Cerebellar nuclear complex (tissue), 1 donor: Measurements from ENCODE around the gene SCAANT1.

Experiments used
- DNase-seq, 2 experiments: peaks; one replicate each; lab custom pipeline; 2025; lab: John Stamatoyannopoulos, UW

SCAANT1 gene

DNA sequence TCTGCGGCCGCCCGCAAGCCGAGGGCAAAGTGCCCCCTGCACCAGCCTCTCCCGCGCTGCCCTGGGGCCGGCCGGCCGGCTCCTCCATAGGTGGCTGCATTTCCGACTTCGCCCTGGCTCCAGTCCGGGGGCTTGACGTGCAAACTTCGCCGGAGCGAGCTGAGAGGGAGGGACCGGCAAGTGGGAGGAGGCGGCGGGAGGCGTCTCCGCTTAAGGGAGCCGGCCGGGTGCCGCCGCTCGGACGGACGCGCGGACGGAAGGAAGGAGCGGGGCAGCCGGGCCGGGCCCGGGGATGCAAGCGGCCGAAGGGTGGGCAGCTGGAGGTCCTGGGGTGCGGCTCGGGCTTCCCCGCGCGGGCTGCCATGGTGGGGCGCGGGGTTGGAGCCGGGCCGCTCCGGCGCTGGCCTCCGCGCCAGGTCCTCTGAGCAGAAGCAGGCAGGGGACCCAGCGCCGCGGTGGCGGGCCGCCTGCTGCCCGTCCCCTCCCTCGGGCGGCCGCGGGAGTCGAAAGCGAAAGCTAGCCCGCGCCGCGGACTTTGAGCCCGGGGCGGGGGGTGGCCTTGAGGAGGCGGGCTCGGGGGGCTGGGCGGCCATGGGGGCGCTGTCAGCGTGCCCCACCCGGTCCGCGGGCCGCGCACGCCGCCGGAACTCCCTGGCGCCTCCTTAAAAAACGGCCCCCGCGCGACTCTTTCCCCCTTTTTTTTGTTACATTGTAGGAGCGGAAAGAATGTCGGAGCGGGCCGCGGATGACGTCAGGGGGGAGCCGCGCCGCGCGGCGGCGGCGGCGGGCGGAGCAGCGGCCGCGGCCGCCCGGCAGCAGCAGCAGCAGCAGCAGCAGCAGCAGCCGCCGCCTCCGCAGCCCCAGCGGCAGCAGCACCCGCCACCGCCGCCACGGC lies at the start of gene SCAANT1:
SCAANT1 (minus strand) TSS at position 511 of the 895 bp plus-strand sequence.
- DNase-seq: peak; percentile 25 to 27

DNA sequence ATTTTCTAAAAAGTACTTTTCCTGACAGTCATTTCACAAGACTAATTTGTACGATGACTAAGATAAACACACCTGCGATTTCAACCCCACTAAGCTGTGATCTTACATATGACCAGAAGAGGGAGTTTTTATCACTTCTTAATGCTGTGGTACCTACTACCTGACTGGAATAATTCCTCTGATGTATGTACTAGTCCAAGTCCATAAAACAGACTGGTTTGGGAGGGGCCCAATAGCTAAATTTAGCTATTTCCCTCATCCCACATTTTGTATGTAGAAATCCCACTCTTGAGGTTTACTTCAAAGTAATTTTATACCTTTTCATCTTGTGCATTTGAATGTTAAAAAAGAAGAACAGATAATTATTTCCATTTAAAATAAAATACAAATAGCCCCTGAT lies 49.7 kb upstream of the SCAANT1 start:
- peak in 1 of 2 experiments; percentile 8 for DNase-seq

DNA sequence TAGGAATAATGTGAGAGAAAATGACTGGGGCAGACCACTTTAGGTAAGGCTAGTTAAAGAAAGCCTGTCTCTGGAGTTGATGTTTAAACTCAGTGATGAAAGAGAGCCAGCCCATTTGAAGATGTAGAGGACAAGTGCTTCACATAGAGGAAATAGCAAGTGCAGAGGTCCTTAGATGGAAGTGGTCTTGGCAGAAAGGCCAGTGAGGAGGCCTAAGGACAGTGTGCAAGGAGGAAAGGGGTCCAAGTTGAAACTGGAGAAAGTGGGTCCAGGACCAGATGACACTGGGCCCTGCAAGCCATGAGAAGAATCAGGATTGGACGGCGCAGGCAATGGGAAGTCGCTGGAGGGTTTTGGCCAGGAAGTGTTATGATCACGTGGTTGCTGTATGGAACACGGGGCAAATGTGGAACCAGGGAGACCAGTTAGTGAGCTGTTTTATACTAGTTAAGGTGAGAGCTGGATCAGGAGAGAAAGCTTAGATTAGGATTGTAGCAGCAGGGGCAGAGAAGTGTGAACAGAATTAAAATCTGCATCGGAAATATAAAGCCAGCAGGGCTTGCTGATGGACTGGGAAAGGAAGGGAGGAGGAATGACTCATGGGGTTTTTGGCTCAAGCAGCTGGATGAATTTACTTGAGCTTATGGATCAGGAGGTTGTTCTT lies 48.0 kb upstream of the SCAANT1 start:
- peak in 1 of 2 experiments; percentile 5 for DNase-seq

DNA sequence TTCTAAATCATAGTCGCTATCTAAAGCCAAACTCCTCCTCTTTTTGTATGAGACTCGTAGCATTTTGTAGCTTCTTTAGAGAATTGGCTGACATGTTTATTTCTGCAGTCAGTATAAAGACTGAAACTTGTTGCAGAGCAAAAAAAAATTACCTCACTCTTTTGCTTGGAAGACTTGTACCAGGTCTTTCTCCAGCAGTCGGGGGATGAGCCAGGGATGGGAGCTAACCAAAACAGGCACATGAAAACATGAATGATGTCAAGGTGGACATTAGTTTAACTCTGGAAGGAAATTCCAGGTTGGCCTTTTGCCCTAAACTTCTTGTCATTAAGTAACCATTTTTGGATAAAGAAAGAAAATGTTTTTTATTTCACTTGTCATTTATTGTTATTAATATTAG lies 47.0 kb upstream of the SCAANT1 start:
- DNase-seq: no peak

DNA sequence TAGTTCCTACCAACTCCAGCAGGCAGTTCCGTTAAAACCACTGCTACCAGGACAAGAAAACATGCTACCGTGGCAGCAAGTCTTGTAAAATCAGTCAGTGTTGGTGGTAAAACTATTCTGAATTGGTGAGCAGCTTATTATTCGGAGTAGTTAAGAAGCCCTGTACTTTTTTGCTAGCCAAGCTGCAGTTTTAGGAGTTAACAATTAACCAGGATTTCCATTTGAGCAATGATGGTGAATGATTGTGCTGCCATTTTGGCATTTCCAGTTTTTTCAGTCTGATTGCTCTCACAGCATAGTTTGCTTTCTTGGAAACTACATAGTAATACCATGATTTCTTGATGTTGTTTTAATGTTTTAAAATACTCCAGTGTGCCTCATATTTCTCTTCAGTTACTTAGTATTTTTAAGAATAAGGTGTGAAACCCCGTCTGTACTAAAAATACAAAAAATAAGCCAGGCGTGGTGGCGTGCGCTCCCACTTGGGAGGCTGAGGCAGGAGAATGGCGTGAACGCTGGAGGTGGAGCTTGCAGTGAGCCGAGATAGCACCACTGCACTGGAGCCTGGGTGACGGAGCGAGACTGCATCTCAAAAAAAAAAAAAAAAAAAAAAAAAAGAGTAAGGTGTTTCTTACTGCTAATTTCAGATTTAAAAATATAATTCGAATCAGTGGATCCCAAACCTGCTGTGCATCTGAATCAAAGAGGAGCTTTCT lies 43.8 kb upstream of the SCAANT1 start:
- no peak for DNase-seq

DNA sequence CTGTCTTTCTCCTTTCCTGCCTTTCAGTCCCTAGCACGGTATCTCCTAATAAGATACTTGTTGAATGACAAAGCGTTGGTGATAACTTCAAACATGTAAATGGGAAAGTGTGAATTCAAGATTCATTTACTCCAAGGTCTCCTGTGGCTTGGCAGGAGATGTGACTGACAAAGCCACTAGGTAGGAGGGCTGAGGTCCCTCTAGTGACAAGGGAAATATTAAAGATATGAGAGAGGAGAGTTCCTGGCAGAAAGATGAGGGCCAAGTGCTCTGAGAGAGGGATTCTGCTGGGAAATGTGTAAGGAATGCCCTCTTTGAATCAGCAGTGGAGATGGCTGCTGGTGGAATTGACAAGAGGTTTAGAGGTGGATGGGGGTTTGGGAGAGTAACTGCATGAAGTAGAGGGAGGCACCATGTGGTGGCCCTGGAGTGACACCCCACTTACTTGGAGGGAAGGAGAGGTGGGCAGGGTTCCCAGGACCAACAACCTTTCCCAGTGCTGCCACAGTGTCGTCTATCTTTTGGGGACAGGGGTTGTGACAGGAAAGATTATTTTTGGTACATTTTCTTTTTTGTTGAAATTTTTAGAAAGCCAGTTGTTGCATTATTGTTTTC lies 43.0 kb upstream of the SCAANT1 start:
- DNase-seq: no peak

DNA sequence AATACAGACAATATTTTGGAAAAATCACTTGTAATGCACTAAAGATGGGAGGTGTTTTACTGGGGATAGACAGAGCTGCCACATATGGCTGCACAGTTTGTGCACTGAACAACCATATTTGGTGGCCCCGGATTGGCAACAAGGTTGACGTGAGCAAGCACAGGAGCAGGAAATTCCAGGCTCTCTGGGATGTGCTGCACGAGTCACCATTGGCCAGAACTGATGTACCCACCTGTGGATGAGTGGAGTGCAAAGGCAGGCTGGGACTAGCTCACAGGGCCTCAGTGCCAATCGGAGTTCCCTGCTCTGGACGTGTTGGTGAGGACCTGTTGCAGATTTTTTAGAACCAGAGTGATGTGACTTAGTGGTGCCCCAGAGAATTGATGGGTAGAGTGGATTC lies 42.0 kb upstream of the SCAANT1 start:
- no peak for DNase-seq

DNA sequence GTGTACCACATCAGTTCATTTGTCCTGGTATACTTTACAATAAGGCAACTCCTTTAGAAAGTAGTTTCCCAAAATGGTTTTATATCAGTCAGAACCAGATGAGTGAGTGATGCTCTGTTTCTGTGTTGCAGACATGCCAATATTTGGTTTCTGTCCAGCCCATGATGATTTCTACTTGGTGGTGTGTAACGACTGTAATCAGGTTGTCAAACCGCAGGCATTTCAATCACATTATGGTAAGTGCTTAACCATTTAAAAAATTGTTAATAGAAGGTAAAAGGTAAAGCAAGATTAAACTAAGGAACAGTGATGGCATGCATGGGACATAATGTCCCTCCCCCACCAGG lies 40.0 kb upstream of the SCAANT1 start:
- DNase-seq: no peak

DNA sequence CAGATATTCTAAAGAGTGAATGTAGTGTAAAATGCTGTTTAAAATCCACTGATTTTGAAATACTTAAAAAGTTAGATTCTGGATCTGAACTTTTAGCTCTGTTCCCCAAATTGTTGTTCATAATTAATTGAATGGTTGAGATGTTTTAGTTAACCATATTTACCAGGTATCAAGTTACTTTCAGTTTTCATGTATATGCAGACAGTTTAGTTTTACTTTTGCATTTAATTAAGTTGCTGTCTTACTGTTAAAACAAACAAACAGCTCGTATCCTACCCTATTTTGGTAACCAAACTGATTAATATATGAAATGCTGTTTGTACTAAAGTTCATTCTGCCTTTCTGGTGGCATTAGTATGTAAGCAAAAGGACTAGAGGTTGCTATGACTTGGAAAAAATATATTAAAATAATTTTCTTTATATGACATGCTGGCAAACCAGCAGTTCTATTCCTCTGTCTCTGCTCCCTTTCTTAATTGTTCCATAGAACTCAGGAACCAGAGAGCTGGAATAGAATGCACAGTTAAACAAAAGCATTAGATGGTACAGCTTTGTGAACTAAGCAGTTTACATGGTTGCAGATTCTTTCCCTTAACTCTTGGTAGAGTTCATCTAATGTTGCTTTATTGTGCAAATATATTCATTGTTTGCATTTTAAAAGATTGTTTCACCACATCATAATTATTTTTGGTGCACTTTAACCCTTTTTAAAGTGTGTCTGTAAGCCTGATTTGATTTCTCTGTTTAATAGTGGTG lies 39.5 kb upstream of the SCAANT1 start:
- DNase-seq: no peak

DNA sequence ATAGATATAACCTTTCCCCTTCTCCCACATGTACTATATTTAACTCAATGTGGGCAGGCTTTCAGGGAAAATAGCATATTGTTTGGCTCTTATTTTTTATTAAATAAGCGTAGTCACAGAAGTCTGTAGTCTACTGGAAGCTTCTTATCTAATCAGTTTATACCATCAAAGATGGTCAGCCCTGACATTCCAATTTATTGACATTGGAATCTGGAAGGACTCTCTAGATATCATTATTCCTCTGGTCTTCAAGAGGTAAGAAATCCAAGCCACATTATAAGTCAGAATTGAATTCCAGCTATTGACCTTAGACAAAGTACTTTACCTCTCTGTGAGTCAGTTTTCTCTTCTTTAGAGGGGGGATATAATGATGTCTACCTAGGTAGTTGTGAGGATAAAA lies 38.5 kb upstream of the SCAANT1 start:
- no peak for DNase-seq

DNA sequence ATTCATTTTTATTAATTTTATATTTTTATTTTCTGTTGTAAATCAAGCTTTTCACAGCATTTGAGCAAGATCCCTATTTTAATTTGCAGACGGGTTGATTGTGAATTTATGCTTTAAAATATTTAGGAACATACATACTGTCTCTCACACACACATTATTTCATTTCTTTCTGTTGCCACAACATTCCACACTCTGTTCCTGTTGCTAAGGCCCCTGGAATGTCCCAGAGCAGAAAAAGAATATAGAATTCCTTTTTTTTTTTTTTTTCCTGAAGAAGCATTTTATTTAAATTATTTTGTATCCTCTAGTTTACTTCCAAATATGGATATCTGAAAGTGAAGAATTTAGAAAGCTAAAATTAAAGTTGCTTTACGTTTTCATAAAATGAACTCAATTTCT lies 36.8 kb upstream of the SCAANT1 start:
- no peak for DNase-seq

DNA sequence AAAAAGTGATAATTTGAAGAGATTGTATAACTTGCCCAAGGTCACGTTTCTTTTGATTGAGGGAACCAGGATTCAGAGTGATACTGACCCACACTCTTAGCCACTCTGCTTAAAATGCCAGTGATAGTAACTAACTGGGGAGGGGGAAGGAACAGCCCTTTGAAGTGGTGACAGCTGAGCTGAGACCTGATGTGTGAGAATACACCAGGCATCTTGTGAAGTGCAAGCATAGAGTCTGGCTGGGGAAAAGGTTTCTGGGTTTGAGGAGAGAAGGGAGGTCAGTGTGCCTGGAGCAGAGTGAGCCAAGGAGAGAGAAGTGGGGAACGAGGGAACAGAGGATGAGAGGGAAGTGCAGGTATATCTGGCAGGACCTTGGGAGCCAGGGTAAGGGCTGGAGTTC lies 35.4 kb upstream of the SCAANT1 start:
- DNase-seq: no peak

DNA sequence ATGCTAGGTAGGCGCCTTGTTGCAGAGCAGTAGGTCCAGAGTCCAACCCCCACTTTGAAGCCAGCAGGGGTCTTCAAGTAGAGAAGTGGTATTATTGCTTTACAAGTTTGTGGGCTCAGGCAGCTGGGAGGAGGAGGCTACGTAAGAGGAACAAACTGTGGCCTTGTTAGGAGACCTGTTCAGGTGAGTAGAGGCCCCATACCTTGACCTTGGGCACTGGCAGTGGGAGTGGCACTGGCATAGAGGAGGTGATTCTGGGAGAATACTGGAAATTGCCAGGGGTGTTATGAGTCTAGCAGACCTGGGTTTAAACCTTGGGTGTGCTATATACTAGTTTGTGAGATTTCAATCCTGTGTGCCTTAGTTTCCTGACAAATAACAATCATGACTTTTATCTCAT lies 34.6 kb upstream of the SCAANT1 start:
- DNase-seq: no peak

DNA sequence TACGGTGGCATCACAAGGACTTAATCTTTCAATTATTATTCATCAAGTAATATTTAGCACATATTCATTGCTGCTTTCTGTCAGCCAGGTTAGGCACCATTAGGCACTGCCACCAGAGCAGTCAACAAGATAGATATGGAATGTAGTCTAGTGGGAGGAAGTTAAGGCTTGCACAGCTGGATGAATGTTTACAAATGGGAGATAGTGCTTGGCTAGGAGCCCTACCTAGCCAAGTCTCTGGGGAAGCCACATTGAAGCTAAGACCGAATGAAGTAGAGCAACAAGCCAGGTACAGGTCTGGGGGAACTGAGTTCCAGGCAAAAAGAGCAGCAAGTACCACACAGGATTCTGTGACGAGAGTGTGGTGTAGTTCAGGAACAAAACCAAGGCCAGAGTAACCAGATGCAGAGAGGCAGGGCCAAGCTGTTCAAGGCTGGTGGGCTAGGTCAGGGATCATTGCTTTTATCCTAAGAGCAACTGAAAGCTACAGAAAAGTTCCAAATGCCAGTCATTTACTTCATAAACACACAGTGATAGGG lies 33.4 kb upstream of the SCAANT1 start:
- DNase-seq: no peak

DNA sequence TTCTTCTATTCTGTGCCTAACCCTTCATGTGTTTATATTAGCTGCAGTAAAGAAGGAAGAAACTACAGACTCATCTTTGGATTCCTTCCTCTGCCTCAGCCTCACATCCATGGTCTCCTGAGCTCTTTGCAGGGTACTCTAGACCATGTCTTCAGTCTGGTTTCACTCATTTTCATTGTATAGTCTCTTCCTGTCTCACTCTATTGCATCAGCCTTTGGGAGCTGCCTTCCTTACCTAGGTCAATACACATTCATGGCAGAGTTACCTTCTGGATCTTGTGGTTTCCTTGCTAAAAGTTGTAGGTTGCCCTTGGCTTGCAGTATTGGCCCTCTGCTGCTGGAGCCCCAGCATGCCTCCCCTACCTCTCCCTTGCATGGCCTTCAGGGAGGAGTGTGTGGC lies 31.5 kb upstream of the SCAANT1 start:
- DNase-seq: no peak

DNA sequence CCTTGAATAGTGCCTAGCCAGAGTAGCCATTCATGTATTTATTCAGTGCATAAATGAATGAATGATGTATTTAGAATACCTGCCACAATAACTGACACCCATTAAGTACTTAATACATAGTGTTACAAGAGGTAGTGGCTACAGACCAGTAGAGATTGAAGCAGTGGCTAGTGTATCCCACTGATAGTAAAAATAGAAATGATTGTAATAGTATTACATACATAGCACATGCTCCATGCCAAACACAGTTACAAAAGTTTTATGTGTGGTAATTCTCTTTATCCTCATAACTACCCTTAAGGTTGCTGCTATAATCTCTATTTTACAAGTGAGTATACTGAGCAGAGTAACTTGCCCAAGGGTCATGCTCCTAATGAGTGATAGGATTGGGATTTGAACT lies 30.3 kb upstream of the SCAANT1 start:
- DNase-seq: no peak

DNA sequence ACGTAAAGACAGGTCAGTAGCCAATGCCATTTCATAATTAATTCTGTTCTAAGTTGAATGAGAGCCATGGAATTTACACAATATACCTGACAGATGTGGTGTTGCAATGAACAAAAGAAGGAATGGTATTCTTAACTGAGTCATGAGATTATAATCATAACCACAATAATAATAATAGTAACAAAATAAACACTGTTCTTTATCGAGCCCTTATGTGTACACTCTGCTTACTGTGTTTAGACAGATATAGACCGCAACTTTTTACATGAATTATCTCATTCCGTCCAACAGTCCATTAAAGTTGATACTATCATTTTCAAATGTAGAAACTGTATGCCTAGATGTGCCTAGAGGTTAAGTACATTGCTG lies 28.2 kb upstream of the SCAANT1 start:
- no peak for DNase-seq

DNA sequence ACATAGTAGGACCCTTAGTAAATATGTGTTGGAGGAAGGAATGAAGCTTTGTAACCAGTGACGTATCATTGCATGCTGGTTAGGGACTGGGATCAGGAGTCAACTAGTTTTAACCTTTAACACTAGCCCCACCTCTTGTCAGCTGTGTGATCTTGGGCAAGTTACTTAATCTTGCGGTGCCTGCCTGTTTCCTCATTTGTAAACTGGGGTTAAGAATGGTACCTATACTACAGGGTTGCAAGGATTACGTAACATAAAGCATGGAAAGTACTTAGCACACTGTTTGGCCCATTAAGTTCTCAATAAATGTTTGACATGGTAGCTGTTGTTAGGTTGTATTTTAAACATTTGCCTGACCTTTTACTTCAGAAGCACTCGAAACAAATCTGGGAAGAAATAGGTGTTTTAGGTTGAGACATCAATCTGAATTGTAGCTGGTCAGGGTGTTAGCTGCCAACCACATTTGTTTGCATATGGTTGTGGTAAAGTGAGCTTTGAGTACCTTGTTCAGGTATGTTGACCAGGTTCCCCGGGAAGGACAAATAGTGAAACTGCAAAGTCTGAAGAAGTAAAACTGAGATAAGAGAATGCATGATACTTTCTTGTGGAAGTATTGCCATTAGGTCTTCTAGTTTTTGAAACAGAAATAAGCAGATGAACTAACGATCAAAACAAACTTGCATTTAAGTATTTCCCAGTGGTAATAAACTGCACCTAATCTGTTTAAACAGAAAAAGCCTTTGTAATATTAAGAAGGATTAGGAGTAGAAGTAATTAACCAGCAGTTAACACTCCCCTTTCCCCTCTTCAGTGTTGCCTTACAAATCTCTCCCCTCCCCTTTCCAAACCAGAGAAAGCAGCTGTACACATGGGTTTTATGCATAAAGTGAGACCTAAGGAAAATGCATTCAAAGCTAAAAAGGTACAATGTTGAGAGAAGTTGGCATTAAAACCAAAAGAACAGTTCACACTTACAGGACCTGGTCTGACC lies 25.8 kb upstream of the SCAANT1 start:
- DNase-seq: no peak

DNA sequence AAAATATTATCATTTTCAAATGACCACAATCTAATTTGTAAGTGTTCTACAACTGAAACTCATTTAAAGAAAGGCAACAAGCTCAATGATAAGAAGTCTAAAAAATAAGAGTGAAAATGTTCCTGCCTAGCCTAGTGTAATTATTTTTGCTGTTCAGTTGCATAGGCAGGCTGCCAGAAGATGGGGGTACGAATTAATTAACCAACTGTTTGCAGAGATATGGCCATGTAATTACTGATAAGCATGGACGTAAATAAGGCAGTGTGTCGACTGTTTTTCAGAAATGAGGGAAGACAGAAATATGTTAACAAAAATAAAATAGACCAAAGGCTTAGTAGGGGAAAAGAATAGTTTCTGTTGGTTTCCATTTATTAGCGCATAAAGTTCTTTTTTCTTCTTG lies 24.7 kb upstream of the SCAANT1 start:
- no peak for DNase-seq
